OCI-LY1 (cell line): ENCODE data around the gene NCKIPSD.

Experiments
- EZH2 ChIP-seq: fragments of 200-600 bp; sonication (generic), shearing (Covaris generic); IDR thresholded peaks from 2 replicates; pipeline ENCODE4 v1.8.0; 2017; ENCODE audit warnings: borderline replicate concordance, mixed run types, mild to moderate bottlenecking, antibody characterized with exemption, low read length, moderate library complexity, mixed read lengths
- TF ChIP-seq, protein P1 (sequence below): fragments of 200-600 bp; sonication (generic), shearing (Covaris generic); IDR thresholded peaks from 2 replicates; pipeline ENCODE4 v1.5.1; 2017; ENCODE audit warnings: mild to moderate bottlenecking, antibody characterized with exemption, low read length, moderate library complexity, mixed read lengths

DNA sequence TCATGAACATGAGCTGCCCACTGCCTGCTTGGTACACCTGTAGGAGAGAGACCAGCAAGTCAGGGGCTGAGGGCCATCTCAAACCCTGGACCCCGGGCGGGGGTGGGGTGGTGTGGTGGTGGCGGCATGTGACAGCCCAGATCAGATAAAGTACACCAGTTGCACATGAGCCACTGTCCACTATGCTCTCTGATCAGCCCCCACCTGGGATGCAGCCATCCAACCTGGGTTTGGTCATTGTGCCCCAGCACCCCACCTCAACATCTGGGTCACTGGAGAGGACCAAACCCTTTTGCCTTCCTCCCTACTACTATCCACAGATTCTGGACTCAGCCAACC is 3.0 kb upstream of the NCKIPSD start:
- TF ChIP-seq, protein P1, sequence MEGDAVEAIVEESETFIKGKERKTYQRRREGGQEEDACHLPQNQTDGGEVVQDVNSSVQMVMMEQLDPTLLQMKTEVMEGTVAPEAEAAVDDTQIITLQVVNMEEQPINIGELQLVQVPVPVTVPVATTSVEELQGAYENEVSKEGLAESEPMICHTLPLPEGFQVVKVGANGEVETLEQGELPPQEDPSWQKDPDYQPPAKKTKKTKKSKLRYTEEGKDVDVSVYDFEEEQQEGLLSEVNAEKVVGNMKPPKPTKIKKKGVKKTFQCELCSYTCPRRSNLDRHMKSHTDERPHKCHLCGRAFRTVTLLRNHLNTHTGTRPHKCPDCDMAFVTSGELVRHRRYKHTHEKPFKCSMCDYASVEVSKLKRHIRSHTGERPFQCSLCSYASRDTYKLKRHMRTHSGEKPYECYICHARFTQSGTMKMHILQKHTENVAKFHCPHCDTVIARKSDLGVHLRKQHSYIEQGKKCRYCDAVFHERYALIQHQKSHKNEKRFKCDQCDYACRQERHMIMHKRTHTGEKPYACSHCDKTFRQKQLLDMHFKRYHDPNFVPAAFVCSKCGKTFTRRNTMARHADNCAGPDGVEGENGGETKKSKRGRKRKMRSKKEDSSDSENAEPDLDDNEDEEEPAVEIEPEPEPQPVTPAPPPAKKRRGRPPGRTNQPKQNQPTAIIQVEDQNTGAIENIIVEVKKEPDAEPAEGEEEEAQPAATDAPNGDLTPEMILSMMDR: no peak
- TF ChIP-seq EZH2: no peak
